Keratinocyte (primary cell): Measurements from ENCODE around the gene TMEM119. TPM values are rescaled to one million over a fixed set of nuclear protein-coding genes. Genes with fewer than 3 reads are reported as not detected.

Experiments
- DNase-seq: peaks from one replicate; pipeline ENCODE4 v3.0.0-alpha.2; 2011; ENCODE audit warnings: low read depth, missing footprints, low spot score
- FAIRE-seq: peaks from 2 replicates; lab custom pipeline; 2011; peaks lifted over from hg19 to GRCh38; lab: Jason Lieb, UNC
- H2AFZ ChIP-seq: 2 replicates; pipeline ENCODE4 v1.6.0; 2012; ENCODE audit warnings: low read length, control low read depth, inconsistent platforms; ENCODE audit not compliant: control insufficient read depth
- H3K27ac ChIP-seq: 2 replicates; pipeline ENCODE4 v1.5.1; 2011; ENCODE audit warnings: low read length; ENCODE audit not compliant: control insufficient read depth, insufficient read depth
- H3K27me3 ChIP-seq: 3 replicates; pipeline ENCODE4 v1.6.0; 2011; ENCODE audit warnings: low read length; ENCODE audit not compliant: control insufficient read depth, insufficient read depth; ENCODE audit errors: extremely low read depth
- H3K36me3 ChIP-seq, 2 experiments: 2 replicates in 1 of 2; 3 replicates in 1 of 2; pipeline ENCODE4 v1.5.1; 2011; ENCODE audit warnings: low read length in 2 of 2, mild to moderate bottlenecking in 1 of 2; ENCODE audit not compliant: control insufficient read depth in 2 of 2, insufficient read depth in 2 of 2; ENCODE audit errors: extremely low read depth in 1 of 2
- H3K4me1 ChIP-seq: 3 replicates; pipeline ENCODE4 v1.5.1; 2011; ENCODE audit warnings: low read length; ENCODE audit not compliant: control insufficient read depth, insufficient read depth; ENCODE audit errors: extremely low read depth
- H3K4me2 ChIP-seq: 3 replicates; pipeline ENCODE4 v1.6.0; 2011; ENCODE audit warnings: low read depth, low read length; ENCODE audit not compliant: control insufficient read depth, insufficient read depth; ENCODE audit errors: extremely low read depth
- H3K4me3 ChIP-seq, 3 experiments: fragments of 200-600 bp in 1 of 3; sonication (generic) in 1 of 3; 2 replicates in 2 of 3; 3 replicates in 1 of 3; pipeline ENCODE4 v1.5.1; 2011 to 2016; ENCODE audit warnings: low read length in 3 of 3, mild to moderate bottlenecking in 3 of 3, control low read depth in 2 of 3, inconsistent platforms in 1 of 3, low read depth in 1 of 3, mixed read lengths in 1 of 3, mixed run types in 1 of 3, moderate library complexity in 1 of 3; ENCODE audit not compliant: control insufficient read depth in 2 of 3, insufficient read depth in 2 of 3; ENCODE audit errors: extremely low read depth in 1 of 3
- H3K79me2 ChIP-seq: 2 replicates; pipeline ENCODE4 v1.6.0; 2012; ENCODE audit warnings: low read length; ENCODE audit not compliant: control insufficient read depth, insufficient read depth
- H3K9ac ChIP-seq: 3 replicates; pipeline ENCODE4 v1.6.0; 2011; ENCODE audit warnings: low read length; ENCODE audit not compliant: control insufficient read depth, insufficient read depth; ENCODE audit errors: extremely low read depth
- H3K9me1 ChIP-seq: 3 replicates; pipeline ENCODE4 v1.6.0; 2011; ENCODE audit warnings: low read length; ENCODE audit not compliant: control insufficient read depth, insufficient read depth; ENCODE audit errors: extremely low read depth
- H3K9me3 ChIP-seq: 2 replicates; pipeline ENCODE4 v1.5.1; 2012; ENCODE audit warnings: low read depth, low read length; ENCODE audit not compliant: control insufficient read depth
- H4K20me1 ChIP-seq: 3 replicates; pipeline ENCODE4 v1.6.0; 2011; ENCODE audit warnings: low read length; ENCODE audit not compliant: control insufficient read depth, insufficient read depth; ENCODE audit errors: extremely low read depth
- EZH2 ChIP-seq: IDR thresholded peaks from one replicate; pipeline ENCODE4 v1.6.1; 2012; ENCODE audit warnings: inconsistent platforms, mild to moderate bottlenecking, low read length, moderate library complexity
- dilution Hi-C: fragments of 300-500 bp; cut with MboI; formaldehyde crosslinking; loops from one replicate; pipeline ENCODE4 v1.7.0; 2020; ENCODE audit warnings: low sequenced_read_pairs; ENCODE audit not compliant: extremely low pct_ligation_motif_present
- polyA plus RNA-seq, 5 experiments: library from polyadenylated mRNA; depleted of rRNA in 3 of 5; stranded (reverse) in 3 of 5; stranded (forward) in 1 of 5; unstranded in 1 of 5; fragments of >200 nt; gene quantifications; 1 replicate in 1 of 5; 2 replicates in 3 of 5; 3 replicates in 1 of 5; pipeline versions ENCODE4 v1.2.1 to v1.2.3, GENCODE V29; 2011 to 2012; ENCODE audit warnings: missing spikeins in 2 of 5, low read depth in 1 of 5, low replicate concordance in 1 of 5
- TF ChIP-seq, protein P1 (sequence below), 3 experiments: IDR thresholded peaks in 1 of 3; conservative IDR thresholded peaks in 1 of 3; optimal IDR thresholded peaks in 1 of 3; 2 replicates in 2 of 3; 3 replicates in 1 of 3; pipeline versions ENCODE3 to v1.5.1; 2011; ENCODE audit warnings: low read length in 3 of 3, mild to moderate bottlenecking in 3 of 3, moderate library complexity in 2 of 3, control low read depth in 1 of 3, inconsistent platforms in 1 of 3; ENCODE audit not compliant: insufficient read depth in 2 of 3; ENCODE audit errors: extremely low read depth in 1 of 3

TMEM119 gene
- polyA plus RNA-seq, 1 donor (not counting 4 experiments of a cell fraction or from before 2014, with no cell fraction given), result not detected

DNA sequence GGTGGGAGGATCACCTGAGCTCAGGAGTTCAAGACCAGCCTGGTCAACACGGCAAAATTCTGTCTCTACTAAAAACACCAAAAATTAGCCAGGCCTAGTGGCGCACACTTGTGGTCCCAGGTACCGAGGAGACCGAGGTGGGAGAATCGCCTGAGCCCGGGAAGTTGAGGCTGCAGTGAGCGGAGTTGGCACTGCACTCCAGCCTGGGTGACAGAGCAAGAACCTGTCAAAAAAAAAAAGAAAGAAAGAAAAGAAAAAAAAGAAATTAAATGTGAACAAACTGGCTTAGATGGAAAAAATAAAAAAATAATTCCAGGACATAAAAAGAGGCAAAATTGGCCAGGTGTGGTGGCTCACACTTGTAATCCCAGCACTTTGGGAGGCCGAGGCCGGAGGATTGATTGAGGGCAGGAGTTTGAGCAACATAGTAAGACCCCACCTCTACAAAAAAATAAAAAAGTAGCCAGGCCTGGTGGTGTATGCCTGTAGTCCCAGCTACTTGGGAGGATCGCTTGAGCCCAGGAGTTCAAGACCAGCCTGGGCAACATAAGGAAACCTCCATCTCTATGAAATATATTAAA, 3.5 kb downstream of the TMEM119 start:
- Histone ChIP-seq H3K4me3 (no peak overlapping the region), H3K27me3 (peaks cover 7% of the 10 kb centered on the region), H3K9me3 (no peaks in the 10 kb centered on the region), H3K9me1 (no peaks in the 10 kb centered on the region), H3K27ac (no peak overlapping the region), H3K79me2 (no peaks in the 10 kb centered on the region), H3K4me1 (no peaks in the 10 kb centered on the region), H3K9ac (no peak overlapping the region), H3K36me3 (no peaks in the 10 kb centered on the region), H4K20me1 (no peaks in the 10 kb centered on the region), H2AFZ (no peak overlapping the region), H3K4me2 (no peak overlapping the region)
- TF ChIP-seq, protein P1, sequence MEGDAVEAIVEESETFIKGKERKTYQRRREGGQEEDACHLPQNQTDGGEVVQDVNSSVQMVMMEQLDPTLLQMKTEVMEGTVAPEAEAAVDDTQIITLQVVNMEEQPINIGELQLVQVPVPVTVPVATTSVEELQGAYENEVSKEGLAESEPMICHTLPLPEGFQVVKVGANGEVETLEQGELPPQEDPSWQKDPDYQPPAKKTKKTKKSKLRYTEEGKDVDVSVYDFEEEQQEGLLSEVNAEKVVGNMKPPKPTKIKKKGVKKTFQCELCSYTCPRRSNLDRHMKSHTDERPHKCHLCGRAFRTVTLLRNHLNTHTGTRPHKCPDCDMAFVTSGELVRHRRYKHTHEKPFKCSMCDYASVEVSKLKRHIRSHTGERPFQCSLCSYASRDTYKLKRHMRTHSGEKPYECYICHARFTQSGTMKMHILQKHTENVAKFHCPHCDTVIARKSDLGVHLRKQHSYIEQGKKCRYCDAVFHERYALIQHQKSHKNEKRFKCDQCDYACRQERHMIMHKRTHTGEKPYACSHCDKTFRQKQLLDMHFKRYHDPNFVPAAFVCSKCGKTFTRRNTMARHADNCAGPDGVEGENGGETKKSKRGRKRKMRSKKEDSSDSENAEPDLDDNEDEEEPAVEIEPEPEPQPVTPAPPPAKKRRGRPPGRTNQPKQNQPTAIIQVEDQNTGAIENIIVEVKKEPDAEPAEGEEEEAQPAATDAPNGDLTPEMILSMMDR (optimal IDR thresholded peaks at IDR 0.05 in 1 of 3, IDR thresholded peaks at IDR 0.05 in 1 of 3, conservative IDR thresholded peaks at IDR 0.05 in 1 of 3; ENCODE audit: extremely low read depth in 1 of 3, insufficient read depth in 2 of 3, low read length in 3 of 3), result no peak
- DNase-seq, result no peak
- dilution Hi-C loops, result no loop called here
- FAIRE-seq, result no peak

DNA sequence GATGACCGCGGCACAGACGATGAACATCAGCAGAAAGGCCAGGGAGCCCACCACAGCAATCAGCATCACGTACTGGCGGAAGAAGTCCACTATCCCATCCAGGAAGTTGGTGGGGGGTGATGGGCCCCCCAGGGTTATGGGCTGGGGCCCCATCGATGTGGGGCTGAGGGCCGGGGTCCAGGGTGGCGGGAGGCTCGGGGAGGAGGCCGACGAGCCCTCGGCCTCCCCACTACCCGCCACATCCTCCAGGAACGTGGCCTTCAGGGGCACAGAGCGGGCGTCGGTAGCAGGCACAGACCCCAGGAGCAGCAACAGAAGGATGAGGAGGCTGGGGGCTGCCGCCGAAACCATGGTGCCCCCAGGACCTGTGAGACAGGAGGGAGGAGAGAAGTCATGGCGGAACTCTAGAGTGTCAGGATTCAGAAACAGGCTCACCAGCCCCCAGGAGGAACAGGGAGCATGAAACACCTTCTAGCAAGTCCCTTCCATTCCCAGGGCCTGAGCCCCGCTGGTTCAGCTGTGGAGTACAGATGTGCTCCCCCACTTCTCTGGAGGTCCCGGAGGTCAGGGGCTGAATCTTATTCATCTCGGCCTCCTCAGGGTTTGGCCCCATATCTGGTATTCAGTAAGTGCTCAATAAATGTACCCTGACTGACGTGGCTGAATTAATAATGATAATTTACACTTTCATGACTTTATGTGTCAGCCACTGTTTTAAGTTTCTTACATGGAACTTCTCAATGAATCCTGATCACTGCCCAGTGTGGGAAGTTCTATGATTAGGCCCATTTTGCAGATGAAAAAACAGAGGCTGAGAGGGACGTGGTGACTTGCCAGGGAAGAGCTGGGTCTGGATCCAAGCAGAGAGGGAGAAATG, 5.6 kb downstream of the TMEM119 start:
- Histone ChIP-seq H3K27me3 (peaks cover 20% of the 10 kb centered on the region), H3K79me2 (no peaks in the 10 kb centered on the region), H2AFZ (no peak overlapping the region), H3K4me2 (no peak overlapping the region), H3K9me1 (no peaks in the 10 kb centered on the region), H3K36me3 (no peaks in the 10 kb centered on the region), H3K9ac (no peak overlapping the region), H4K20me1 (no peaks in the 10 kb centered on the region), H3K4me3 (no peak overlapping the region), H3K9me3 (no peaks in the 10 kb centered on the region), H3K4me1 (no peaks in the 10 kb centered on the region), H3K27ac (no peak overlapping the region)
- dilution Hi-C loops, result no loop called here
- no peak for FAIRE-seq
- no peak for DNase-seq
- no peak for TF ChIP-seq EZH2
- TF ChIP-seq, protein P1 (optimal IDR thresholded peaks at IDR 0.05 in 1 of 3, IDR thresholded peaks at IDR 0.05 in 1 of 3, conservative IDR thresholded peaks at IDR 0.05 in 1 of 3; ENCODE audit: extremely low read depth in 1 of 3, insufficient read depth in 2 of 3, low read length in 3 of 3), result no peak
